Measurements from ENCODE around the gene FAM131B.

The FAM131B gene

GRCh38 chr7:143356414-143357050 lies 6.0 kb downstream of the FAM131B start:
- DNase-seq = no peak

- no peak for DNase-seq
These were observed 6.8 kb downstream of the FAM131B start for GRCh38 chr7:143355450-143356385.

DNA sequence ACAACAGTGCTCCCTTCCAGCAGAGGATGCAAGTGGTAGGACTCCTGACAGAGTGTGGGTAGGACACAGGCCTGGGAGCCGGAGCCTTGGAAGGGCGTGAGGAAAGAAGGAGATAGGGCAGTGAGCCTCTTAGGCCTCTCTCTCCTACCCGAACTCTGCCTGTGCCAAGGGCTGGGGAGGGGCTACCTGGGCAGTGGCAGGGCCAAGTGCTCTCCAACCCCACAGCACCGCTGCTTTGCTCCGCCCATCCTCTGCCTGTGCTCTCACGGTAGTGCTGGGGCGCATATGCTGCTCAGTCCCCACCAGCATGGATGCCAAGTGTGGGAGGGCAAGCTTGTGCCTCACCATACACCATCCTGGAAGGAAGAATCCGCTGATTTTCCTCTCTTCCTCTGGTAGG lies 7.5 kb downstream of the FAM131B start:
- DNase-seq = no peak

DNA sequence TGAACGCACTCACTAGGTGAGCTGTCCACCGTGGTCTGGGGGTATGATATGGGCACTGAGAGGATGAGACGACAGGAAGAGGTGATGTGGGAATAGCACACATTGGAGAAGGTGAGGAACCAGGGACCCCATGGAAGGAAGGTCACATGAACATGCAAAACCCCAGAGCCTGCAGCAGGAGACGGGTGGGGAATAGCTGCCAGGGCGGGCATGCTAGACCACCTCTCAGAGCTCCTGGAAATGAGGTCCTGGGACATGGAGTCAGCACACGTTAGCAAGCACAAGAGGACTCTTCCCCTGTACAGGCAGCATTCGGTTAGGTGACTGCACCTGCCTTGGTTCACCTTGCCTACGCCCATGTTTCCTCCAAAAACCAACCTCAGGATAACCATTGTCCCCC lies 8.1 kb downstream of the FAM131B start:
- DNase-seq = no peak

DNA sequence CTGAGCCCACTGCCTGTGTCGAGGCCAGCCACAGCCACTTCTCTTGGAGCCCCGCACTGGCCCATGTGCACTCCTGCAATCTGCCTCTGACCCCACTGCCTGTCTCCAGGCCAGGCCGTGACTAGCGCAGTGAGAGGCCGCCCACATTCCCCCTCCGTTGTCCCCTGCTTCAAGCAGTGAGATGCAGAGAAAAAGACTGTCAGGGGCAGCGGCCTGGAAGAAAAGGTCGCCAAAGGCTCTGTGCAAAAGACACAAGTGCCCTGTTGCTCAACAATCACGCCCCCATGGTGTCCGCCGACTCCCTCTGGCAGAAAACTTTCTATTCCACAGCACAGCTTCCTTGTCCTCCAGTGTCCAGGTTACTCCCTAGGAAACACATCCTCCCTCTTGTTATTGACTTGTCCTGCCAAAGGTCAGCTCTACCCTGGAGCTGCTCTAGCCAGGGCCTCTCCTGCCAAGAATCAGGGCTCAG lies 9.9 kb downstream of the FAM131B start:
- no peak for DNase-seq

DNA sequence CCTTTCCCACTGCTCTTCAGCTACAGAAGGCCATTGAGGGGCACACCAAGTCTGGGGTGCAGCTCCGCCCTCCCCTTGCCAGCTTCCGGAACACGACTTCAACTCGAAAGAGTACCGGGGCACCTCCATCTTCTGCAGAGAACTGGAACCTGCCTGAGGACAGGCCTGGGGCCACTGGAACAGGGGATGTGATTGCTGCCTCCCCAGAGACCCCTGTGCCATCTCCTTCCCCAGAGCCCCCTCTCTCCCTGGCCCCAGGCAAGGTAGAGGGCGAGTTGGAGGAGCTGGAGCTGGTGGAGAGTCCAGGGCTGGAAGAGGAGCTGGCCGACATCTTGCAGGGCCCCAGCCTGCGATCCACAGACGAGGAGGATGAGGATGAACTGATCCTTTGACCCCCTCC lies 10.9 kb downstream of the FAM131B start:
- DNase-seq = no peak

DNA sequence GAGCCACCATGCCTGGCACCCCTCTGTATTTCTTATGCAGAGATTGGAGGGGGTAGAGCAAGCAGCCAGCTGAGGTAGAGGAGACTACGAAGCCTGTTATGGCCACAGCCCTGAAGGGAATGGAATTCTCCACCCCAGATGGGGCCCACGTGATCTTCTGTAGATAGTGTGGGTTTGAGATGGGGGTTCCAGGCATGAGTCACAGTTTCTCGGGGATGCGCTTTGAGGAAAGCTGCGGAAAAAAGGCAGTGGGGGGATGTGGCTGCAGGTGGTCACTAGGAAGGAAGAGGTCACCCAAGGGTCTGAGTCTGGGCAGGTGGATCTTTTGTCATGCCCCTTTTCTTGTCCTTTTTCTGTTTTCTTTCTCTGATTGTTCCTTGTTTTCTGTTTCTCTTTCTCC lies 11.5 kb downstream of the FAM131B start:
- no peak for DNase-seq

- no peak for DNase-seq
These were observed 14.6 kb downstream of the FAM131B start for GRCh38 chr7:143347950-143348349.

DNA sequence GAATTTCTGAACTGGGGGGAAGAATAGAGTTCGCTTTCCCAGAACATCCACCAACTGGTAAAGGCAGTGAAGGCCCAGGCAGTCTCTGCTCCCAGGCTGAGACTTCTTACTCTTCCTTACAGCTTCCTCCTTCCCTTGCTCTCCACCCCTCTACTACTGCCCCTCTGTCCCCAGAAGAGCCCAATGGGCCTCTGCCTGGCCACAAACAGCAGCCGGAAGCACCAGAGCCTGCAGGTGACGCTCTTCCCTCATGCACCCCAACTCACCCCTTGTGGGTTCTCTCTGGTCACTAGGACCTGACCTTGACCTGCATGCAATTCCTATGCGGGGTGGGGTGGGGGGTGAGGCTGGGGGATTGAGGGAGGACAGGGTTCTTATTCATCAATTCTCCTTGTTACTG lies 16.5 kb downstream of the FAM131B start:
- no peak for DNase-seq

DNA sequence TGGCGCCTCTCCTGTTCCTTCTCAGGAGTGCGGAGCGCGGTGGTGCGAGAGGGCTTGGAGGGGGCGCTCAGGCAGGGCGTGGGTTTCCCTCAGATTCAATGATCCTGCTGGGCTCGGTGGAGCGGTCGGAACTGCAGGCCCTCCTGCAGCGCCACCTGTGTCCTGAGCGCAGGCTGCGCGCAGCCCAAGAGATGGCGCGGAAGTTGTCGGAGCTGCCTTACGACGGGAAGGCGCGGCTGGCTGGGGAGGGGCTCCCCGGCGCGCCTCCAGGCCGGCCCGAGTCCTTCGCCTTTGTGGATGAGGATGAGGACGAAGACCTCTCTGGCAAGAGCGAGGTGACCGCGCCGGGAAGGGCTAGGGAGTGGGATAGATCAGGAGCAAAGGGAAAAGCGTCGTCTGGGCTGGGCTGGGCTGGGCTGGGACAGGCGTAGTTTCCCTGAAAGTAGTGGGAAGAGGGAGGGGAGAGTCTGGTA lies 17.0 kb downstream of the FAM131B start:
- DNase-seq = peak; percentile 44

GRCh38 chr7:143343596-143343995 lies 18.9 kb downstream of the FAM131B start:
- DNase-seq = no peak

GRCh38 chr7:143341842-143342241 lies 20.7 kb downstream of the FAM131B start:
- DNase-seq = no peak

DNA sequence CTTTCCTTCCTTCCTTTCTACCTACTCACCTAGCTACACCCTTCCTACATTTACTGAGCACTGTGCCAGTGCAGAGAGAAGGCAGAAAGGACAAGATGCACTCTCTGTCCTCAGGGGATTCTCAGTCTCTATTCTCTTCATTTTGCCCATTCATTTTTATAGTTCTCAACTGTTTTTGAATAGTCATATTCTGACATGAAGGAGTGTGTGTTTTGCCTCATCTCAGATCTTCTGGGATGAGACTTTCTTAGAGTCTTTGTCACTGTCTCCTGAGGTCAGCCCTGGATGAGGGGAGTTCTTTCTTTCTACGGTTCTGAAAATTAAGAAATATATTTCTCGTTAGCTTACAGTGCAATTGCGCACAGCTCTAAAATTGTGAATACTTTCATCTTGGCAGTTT lies 25.3 kb downstream of the FAM131B start:
- DNase-seq = no peak

DNA sequence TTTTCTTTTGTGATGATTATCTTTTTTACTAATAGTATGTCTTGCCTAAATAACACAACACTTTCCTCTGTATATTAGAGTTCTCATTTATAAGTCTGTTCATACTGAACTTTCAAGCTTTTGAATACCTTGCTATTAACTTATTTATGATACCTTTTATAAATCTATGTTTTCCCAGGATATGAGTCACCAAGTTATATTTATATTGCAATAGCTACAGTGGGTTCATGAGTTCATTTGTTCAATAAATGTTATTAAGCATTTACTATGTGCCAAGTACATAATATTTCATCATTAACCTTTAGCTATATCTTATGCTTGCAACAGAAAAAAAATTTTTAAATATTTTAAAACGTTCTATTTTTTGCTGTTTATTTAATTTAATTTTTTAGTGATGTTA lies 28.3 kb downstream of the FAM131B start:
- DNase-seq = no peak

- no peak for DNase-seq
These were observed 31.2 kb downstream of the FAM131B start for GRCh38 chr7:143331179-143331801.

GRCh38 chr7:143329471-143330170 lies 32.9 kb downstream of the FAM131B start:
- no peak for DNase-seq

GRCh38 chr7:143327903-143328302 lies 34.6 kb downstream of the FAM131B start:
- DNase-seq = no peak

- no peak for DNase-seq
These were observed 37.3 kb downstream of the FAM131B start for GRCh38 chr7:143325240-143325639.

DNA sequence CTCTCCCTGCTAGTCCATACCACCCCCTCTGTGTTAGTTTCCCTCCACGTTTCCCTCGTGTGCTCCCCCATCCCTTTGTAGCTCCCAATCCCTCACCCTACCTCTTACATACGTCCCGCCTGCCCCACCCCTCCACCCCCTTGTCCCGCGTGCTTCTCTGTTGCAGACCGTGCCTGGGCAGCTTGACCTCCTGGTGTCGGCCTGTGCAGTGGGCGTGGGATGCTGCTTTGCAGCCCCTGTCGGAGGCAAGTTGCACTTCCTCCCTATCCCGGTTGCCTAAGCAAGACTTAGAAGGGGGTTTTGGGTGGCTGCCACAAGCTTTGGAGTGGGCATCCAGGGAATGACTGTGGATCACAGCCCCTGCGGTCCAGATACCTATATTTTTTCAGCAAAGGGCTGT lies 38.9 kb downstream of the FAM131B start:
- DNase-seq = no peak

DNA sequence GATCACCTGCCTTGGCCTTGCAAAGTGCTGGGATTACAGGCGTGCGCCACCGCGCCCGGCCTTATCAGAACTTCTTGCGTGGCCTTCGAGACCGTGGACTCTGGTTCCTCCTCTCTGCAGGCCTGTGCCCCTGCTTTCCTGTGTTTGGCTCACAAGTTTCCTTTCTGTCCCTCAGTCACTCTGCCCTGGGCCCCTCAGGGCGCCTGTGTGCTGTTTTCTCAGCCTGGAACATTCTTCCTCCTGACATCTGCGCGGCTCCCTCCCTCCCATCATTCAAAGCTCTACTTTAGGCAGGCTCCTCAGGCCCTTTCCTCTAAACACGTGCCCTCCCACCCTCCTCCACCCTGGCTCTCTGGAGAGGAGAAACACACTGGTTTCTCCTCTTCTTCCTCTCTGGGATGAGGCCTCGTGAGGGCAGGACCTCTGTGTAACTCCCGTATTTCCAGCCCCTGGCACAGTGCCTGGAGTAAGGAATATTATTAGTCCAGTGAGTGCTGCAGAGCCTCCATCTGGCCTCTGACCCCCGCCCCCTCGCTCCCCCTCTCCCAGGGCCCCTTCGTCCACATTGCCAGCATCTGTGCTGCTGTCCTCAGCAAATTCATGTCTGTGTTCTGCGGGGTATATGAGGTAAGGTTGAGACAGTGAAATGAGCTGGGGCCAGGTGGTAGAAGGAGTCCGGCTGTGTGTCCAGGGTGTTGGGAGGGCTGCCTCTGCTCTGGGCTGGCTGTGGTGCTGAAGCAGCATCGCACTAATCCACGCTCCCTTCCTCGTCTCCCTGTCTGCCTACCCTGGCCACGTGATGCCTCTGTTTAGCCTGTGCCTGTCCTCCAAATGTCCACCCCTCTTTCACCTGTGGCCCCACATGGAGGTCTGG lies 39.5 kb downstream of the FAM131B start:
- DNase-seq = no peak

- no peak for DNase-seq
These were observed 40.8 kb downstream of the FAM131B start for GRCh38 chr7:143321734-143322133.

DNA sequence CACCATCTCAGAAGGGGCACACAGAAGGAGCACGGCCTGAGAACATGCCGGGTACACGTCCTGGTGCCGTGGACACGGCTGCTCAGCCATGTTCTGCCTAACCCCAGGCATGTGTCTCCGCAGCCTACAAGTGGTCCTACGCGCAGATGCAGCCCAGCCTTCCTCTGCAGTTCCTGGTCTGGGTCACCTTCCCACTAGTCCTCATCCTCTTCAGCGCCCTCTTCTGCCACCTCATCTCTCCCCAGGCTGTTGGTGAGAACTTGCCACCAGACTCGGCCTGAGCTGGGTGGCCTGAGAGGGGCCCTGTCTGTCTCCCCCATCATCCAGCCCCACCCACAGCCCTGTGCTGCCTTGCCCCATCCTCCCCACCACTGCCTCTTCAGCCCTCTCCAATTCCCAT lies 41.3 kb downstream of the FAM131B start:
- DNase-seq = no peak

Measured in activated T-cell treated with anti-CD3 and anti-CD28 coated beads for 4 hours (primary cell).